Hepatocyte (in vitro differentiated cells): Measurements from ENCODE around the gene GINS1. TPM values are rescaled to one million over a fixed set of nuclear protein-coding genes. Genes with fewer than 3 reads are reported as not detected.

Experiments
- DNase-seq: peaks from one replicate; pipeline ENCODE4 v3.0.0-alpha.2; 2016; ENCODE audit warnings: low spot score
- H2AFZ ChIP-seq: fragments of 200-600 bp; sonication (generic); 2 replicates; pipeline ENCODE4 v1.6.0; 2016; ENCODE audit warnings: antibody characterized with exemption, mild to moderate bottlenecking
- H3K27ac ChIP-seq: fragments of 200-600 bp; sonication (generic); 2 replicates; pipeline ENCODE4 v1.5.1; 2016; ENCODE audit warnings: mild to moderate bottlenecking
- H3K27me3 ChIP-seq: fragments of 200-600 bp; sonication (generic); 2 replicates; pipeline ENCODE4 v1.6.1; 2016
- H3K36me3 ChIP-seq: fragments of 200-600 bp; sonication (generic); replicated peaks from 2 replicates; pipeline ENCODE4 v1.5.1; 2016; ENCODE audit warnings: low read depth; ENCODE audit not compliant: insufficient read depth
- H3K4me1 ChIP-seq: fragments of 200-600 bp; sonication (generic); 2 replicates; pipeline ENCODE4 v1.5.1; 2016; ENCODE audit warnings: mild to moderate bottlenecking, moderate library complexity; ENCODE audit not compliant: insufficient read depth
- H3K4me2 ChIP-seq: fragments of 200-600 bp; sonication (generic); 2 replicates; pipeline ENCODE4 v1.6.0; 2016
- H3K4me3 ChIP-seq: fragments of 200-600 bp; sonication (generic); 2 replicates; pipeline ENCODE4 v1.5.1; 2016; ENCODE audit warnings: mild to moderate bottlenecking
- H3K79me2 ChIP-seq: fragments of 200-600 bp; sonication (generic); 2 replicates; pipeline ENCODE4 v1.6.0; 2017; ENCODE audit warnings: mild to moderate bottlenecking
- H3K9me2 ChIP-seq: fragments of 200-600 bp; sonication (generic); replicated peaks from 2 replicates; pipeline ENCODE4 v1.6.0; 2017; ENCODE audit warnings: mild to moderate bottlenecking; ENCODE audit not compliant: insufficient read depth
- H3K9me3 ChIP-seq: fragments of 200-600 bp; sonication (generic); 2 replicates; pipeline ENCODE4 v1.5.1; 2016; ENCODE audit warnings: low read depth, mild to moderate bottlenecking
- H4K20me1 ChIP-seq: fragments of 200-600 bp; sonication (generic); 2 replicates; pipeline ENCODE4 v1.6.0; 2016; ENCODE audit warnings: mild to moderate bottlenecking; ENCODE audit not compliant: insufficient read depth, poor library complexity, severe bottlenecking
- CTCF ChIP-seq: fragments of 200-600 bp; sonication (generic); IDR thresholded peaks from 2 replicates; pipeline ENCODE4 v1.5.1; 2016; ENCODE audit warnings: antibody characterized with exemption, mild to moderate bottlenecking; ENCODE audit not compliant: poor library complexity
- EZH2 ChIP-seq: fragments of 200-600 bp; sonication (generic); IDR thresholded peaks from 2 replicates; pipeline ENCODE4 v1.6.1; 2016; ENCODE audit warnings: antibody characterized with exemption, mild to moderate bottlenecking, borderline replicate concordance
- EZH2phosphoT487 ChIP-seq: fragments of 200-600 bp; sonication (generic); IDR thresholded peaks from one replicate; pipeline ENCODE4 v1.6.1; 2018; ENCODE audit warnings: antibody characterized with exemption, mild to moderate bottlenecking, low read depth, moderate library complexity; ENCODE audit not compliant: unreplicated experiment, severe bottlenecking
- WGBS: methylation state at CpG from one replicate; pipeline ENCODE4 v1.1.6; 2016; ENCODE audit warnings: low lambda C conversion rate; ENCODE audit errors: missing lambda C conversion rate; 5-methylcytosine and 5-hydroxymethylcytosine counted together
- polyA plus RNA-seq: library from polyadenylated mRNA; unstranded; fragments of >200 nt; fragmentation: Nextera tagmentation; extraction: Ambion mirVana; gene quantifications from 2 replicates; pipeline ENCODE4 v1.2.1, GENCODE V29; 2016
- total RNA-seq: library from RNA; depleted of rRNA; stranded (reverse); fragments of >200 nt; gene quantifications from 2 replicates; pipeline ENCODE4 v1.2.3, GENCODE V29; 2014

GINS1 gene
- total and polyA plus RNA-seq, 2 experiments from 2014 or later: 6.5 to 7.6 TPM

GRCh38 chr20:25478889-25479568 is 71.6 kb downstream of the GINS1 start:
- no peaks in the 10 kb centered on the region for H3K79me2 ChIP-seq
- H3K4me2 ChIP-seq: no peak overlapping the region
- H3K9me2 ChIP-seq: no peaks in the 10 kb centered on the region
- no peak for TF ChIP-seq EZH2phosphoT487
- no peak for TF ChIP-seq CTCF
- TF ChIP-seq EZH2: no peak
- DNase-seq: no peak
- no peak overlapping the region for H3K4me3 ChIP-seq
- no peaks in the 10 kb centered on the region for H4K20me1 ChIP-seq
- WGBS: 94% methylated on average over 24 of the region's 24 CpGs
- H3K36me3 ChIP-seq: no peaks in the 10 kb centered on the region
- no peak overlapping the region for H2AFZ ChIP-seq
- H3K27ac ChIP-seq: no peak overlapping the region
- no peaks in the 10 kb centered on the region for H3K27me3 ChIP-seq
- no peaks in the 10 kb centered on the region for H3K9me3 ChIP-seq
- H3K4me1 ChIP-seq: no peaks in the 10 kb centered on the region

- Histone ChIP-seq H3K36me3 (no peaks in the 10 kb centered on the region), H2AFZ (no peak overlapping the region), H4K20me1 (no peaks in the 10 kb centered on the region), H3K27me3 (no peaks in the 10 kb centered on the region), H3K79me2 (no peaks in the 10 kb centered on the region), H3K9me3 (no peaks in the 10 kb centered on the region), H3K4me1 (no peaks in the 10 kb centered on the region), H3K4me2 (no peak overlapping the region), H3K9me2 (no peaks in the 10 kb centered on the region), H3K27ac (no peak overlapping the region), H3K4me3 (no peak overlapping the region)
- no peak for TF ChIP-seq EZH2phosphoT487
- TF ChIP-seq EZH2: no peak
- TF ChIP-seq CTCF: no peak
- 91% methylated on average over 5 of the region's 5 CpGs for WGBS
- DNase-seq: no peak
Measured at GRCh38 chr20:25479638-25480037, 72.2 kb downstream of the GINS1 start.

GRCh38 chr20:25480156-25480555 is 72.7 kb downstream of the GINS1 start:
- Histone ChIP-seq H4K20me1 (no peaks in the 10 kb centered on the region), H3K36me3 (no peaks in the 10 kb centered on the region), H3K79me2 (no peaks in the 10 kb centered on the region), H3K4me1 (no peaks in the 10 kb centered on the region), H3K4me3 (no peak overlapping the region), H3K27ac (no peak overlapping the region), H2AFZ (no peak overlapping the region), H3K9me3 (no peaks in the 10 kb centered on the region), H3K4me2 (no peak overlapping the region), H3K27me3 (no peaks in the 10 kb centered on the region), H3K9me2 (no peaks in the 10 kb centered on the region)
- TF ChIP-seq CTCF: no peak
- no peak for TF ChIP-seq EZH2phosphoT487
- TF ChIP-seq EZH2: no peak
- no peak for DNase-seq
- 96% methylated on average over 7 of the region's 7 CpGs for WGBS

- Histone ChIP-seq H3K27me3 (no peaks in the 10 kb centered on the region), H3K9me3 (no peaks in the 10 kb centered on the region), H4K20me1 (no peaks in the 10 kb centered on the region), H3K4me3 (no peak overlapping the region), H3K27ac (no peak overlapping the region), H3K4me2 (no peak overlapping the region), H3K4me1 (no peaks in the 10 kb centered on the region), H3K36me3 (no peaks in the 10 kb centered on the region), H3K9me2 (no peaks in the 10 kb centered on the region), H3K79me2 (no peaks in the 10 kb centered on the region), H2AFZ (no peak overlapping the region)
- 97% methylated on average over 9 of the region's 9 CpGs for WGBS
- DNase-seq: no peak
- TF ChIP-seq CTCF: no peak
- TF ChIP-seq EZH2: no peak
- no peak for TF ChIP-seq EZH2phosphoT487
Measured at GRCh38 chr20:25480797-25481196, 73.3 kb downstream of the GINS1 start.
